GM06990 (cell line): Measurements from ENCODE around the gene SPSB1.

Experiments
- DNase-seq: peaks from one replicate; pipeline ENCODE4 v3.0.0-alpha.2; 2011; ENCODE audit not compliant: insufficient read length; ENCODE audit errors: extremely low read depth
- H3K27me3 ChIP-seq: replicated peaks from 2 replicates; pipeline ENCODE4 v1.6.0; 2011; ENCODE audit warnings: low read length; ENCODE audit not compliant: control insufficient read depth, insufficient read depth
- H3K36me3 ChIP-seq: 2 replicates; pipeline ENCODE4 v1.5.1; 2011; ENCODE audit warnings: low read length; ENCODE audit not compliant: control insufficient read depth, insufficient read depth
- H3K4me3 ChIP-seq: replicated peaks from 2 replicates; pipeline ENCODE4 v1.5.1; 2011; ENCODE audit warnings: low read depth, mild to moderate bottlenecking, control low read depth, low read length
- CTCF ChIP-seq: IDR thresholded peaks from 2 replicates; pipeline ENCODE4 v1.5.1; 2011; ENCODE audit warnings: low read length, control low read depth, mild to moderate bottlenecking, inconsistent platforms; ENCODE audit not compliant: insufficient read depth, poor library complexity, severe bottlenecking

The SPSB1 gene

GRCh38 chr1:9300573-9300972 lies 7.9 kb downstream of the SPSB1 start:
- Histone ChIP-seq H3K27me3 (no peaks in the 10 kb centered on the region), H3K4me3 (no peak overlapping the region), H3K36me3 (no peaks in the 10 kb centered on the region)
- TF ChIP-seq CTCF = no peak
- DNase-seq = no peak

- Histone ChIP-seq H3K36me3 (no peaks in the 10 kb centered on the region), H3K4me3 (no peak overlapping the region), H3K27me3 (no peaks in the 10 kb centered on the region; the same call in 1 of the 2 replicates)
- no peak for DNase-seq
- TF ChIP-seq CTCF = no peak
Measured at GRCh38 chr1:9302745-9303524, 10.2 kb downstream of the SPSB1 start.

- Histone ChIP-seq H3K36me3 (no peaks in the 10 kb centered on the region), H3K27me3 (no peaks in the 10 kb centered on the region; the same call in 1 of the 2 replicates), H3K4me3 (no peak overlapping the region)
- TF ChIP-seq CTCF = no peak
- no peak for DNase-seq
Measured at GRCh38 chr1:9303916-9304315, 11.2 kb downstream of the SPSB1 start.

- TF ChIP-seq CTCF = no peak
- no peak for DNase-seq
- no peaks in the 10 kb centered on the region for H3K36me3 ChIP-seq
- H3K27me3 ChIP-seq = no peaks in the 10 kb centered on the region; the same call in 1 of the 2 replicates
- no peak overlapping the region for H3K4me3 ChIP-seq
Measured at GRCh38 chr1:9305216-9305615, 12.5 kb downstream of the SPSB1 start.

GRCh38 chr1:9306006-9306405 lies 13.3 kb downstream of the SPSB1 start:
- no peak for TF ChIP-seq CTCF
- DNase-seq = no peak
- no peaks in the 10 kb centered on the region for H3K36me3 ChIP-seq

More at GRCh38 chr1:9306006-9306405, 13.3 kb downstream of the SPSB1 start:
- H3K27me3 ChIP-seq = no peaks in the 10 kb centered on the region; the same call in 1 of the 2 replicates
- H3K4me3 ChIP-seq = no peak overlapping the region
